ENCODE measurements around the gene ZNF74. TPM values are rescaled to one million over a fixed set of nuclear protein-coding genes. Genes with fewer than 3 reads are reported as not detected.

Gene ZNF74
- total RNA-seq, 2 experiments from 2014 or later: 15.4 to 15.9 TPM

GRCh38 chr22:20429254-20430100 is 35.5 kb downstream of the ZNF74 start:
- ChIA-PET CTCF (interaction anchor here (1.7 kb wide), 1 partner anchor 11 kb away, joined by 11 read pairs; no protein-coding TSS in a partner anchor), POLR2A (no interaction called here)

- POLR2A ChIA-PET: no interaction called here
- CTCF ChIA-PET: no interaction called here
These were observed 36.3 kb downstream of the ZNF74 start for GRCh38 chr22:20430101-20430719.

GRCh38 chr22:20430720-20431510 is 37.0 kb downstream of the ZNF74 start:
- ChIA-PET CTCF (no interaction called here), POLR2A (no interaction called here)

- POLR2A ChIA-PET: no interaction called here
- CTCF ChIA-PET: no interaction called here
These were observed 37.7 kb downstream of the ZNF74 start for GRCh38 chr22:20431511-20432192.

GRCh38 chr22:20432244-20432686 is 38.3 kb downstream of the ZNF74 start:
- CTCF ChIA-PET: no interaction called here
- POLR2A ChIA-PET: no interaction called here

- ChIA-PET CTCF (interaction anchor here (1.2 kb wide), 1 partner anchor 15 kb away, joined by 3 read pairs; no protein-coding TSS in a partner anchor), POLR2A (no interaction called here)
These were observed 39.2 kb downstream of the ZNF74 start for GRCh38 chr22:20433191-20433590.

GRCh38 chr22:20433686-20434241 is 39.8 kb downstream of the ZNF74 start:
- ChIA-PET POLR2A (no interaction called here), CTCF (interaction anchor here (1.2 kb wide), 1 partner anchor 16 kb away, joined by 3 read pairs; no protein-coding TSS in a partner anchor)

- ChIA-PET CTCF (interaction anchor here (1.2 kb wide), 1 partner anchor 16 kb away, joined by 3 read pairs; no protein-coding TSS in a partner anchor), POLR2A (interaction anchor here (0.7 kb wide), 1 partner anchor 73 kb away, joined by 3 read pairs; the partner anchor contains the start of gene MED15)
These were observed 40.4 kb downstream of the ZNF74 start for GRCh38 chr22:20434264-20434751.

GRCh38 chr22:20434773-20435172 is 40.8 kb downstream of the ZNF74 start:
- POLR2A ChIA-PET: interaction anchor here (0.7 kb wide), 1 partner anchor 73 kb away, joined by 3 read pairs; the partner anchor contains the start of gene MED15
- CTCF ChIA-PET: interaction anchor here (0.7 to 1.1 kb wide), 2 partner anchors 13 to 16 kb away, joined by 3 to 5 read pairs; no protein-coding TSS in a partner anchor

- CTCF ChIA-PET: interaction anchor here (0.7 to 1.1 kb wide), 2 partner anchors 12 to 17 kb away, joined by 3 to 5 read pairs; no protein-coding TSS in a partner anchor
- POLR2A ChIA-PET: interaction anchor here (0.6 kb wide), 1 partner anchor 9 kb away, joined by 7 read pairs; no protein-coding TSS in a partner anchor
These were observed 41.7 kb downstream of the ZNF74 start for GRCh38 chr22:20435436-20436306.

- ChIA-PET CTCF (no interaction called here), POLR2A (interaction anchor here (0.6 kb wide), 1 partner anchor 10 kb away, joined by 7 read pairs; no protein-coding TSS in a partner anchor)
These were observed 42.4 kb downstream of the ZNF74 start for GRCh38 chr22:20436307-20436767.

GRCh38 chr22:20436768-20437612 is 43.0 kb downstream of the ZNF74 start:
- CTCF ChIA-PET: no interaction called here
- POLR2A ChIA-PET: no interaction called here

GRCh38 chr22:20437613-20438426 is 43.9 kb downstream of the ZNF74 start, which contains the start of gene SCARF2:
SCARF2 (minus strand) TSS chr22:20437825; CDS start chr22:20437754, 71 bp downstream.
- ChIA-PET POLR2A (no interaction called here), CTCF (no interaction called here)

GRCh38 chr22:20438427-20438677 is 44.4 kb downstream of the ZNF74 start:
- ChIA-PET POLR2A (no interaction called here), CTCF (no interaction called here)

- POLR2A ChIA-PET: no interaction called here
- CTCF ChIA-PET: no interaction called here
These were observed 44.9 kb downstream of the ZNF74 start for GRCh38 chr22:20438678-20439492.

All from activated CD8-positive, alpha-beta memory T cell treated with anti-CD3 and anti-CD28 coated beads for 36 hours (primary cell).